Uterus (tissue), 2 donors: Measurements from ENCODE around the gene SLX4IP.

ENCODE experiments used
- POLR2A ChIP-seq, 2 donors: fragments of 450-650 bp; IDR thresholded peaks; one replicate each; pipeline ENCODE4 v1.6.1; 2016; ENCODE audit warnings: antibody characterized with exemption in 2 of 2, mild to moderate bottlenecking in 1 of 2, moderate library complexity in 1 of 2
- TF ChIP-seq, protein P1 (sequence below), 4 experiments: fragments of 200-600 bp in 2 of 4; fragments of 450-650 bp in 2 of 4; sonication (generic) in 2 of 4; IDR thresholded peaks; one replicate each; pipeline ENCODE4 v1.5.1; 2016 to 2019; ENCODE audit warnings: antibody characterized with exemption in 4 of 4, mild to moderate bottlenecking in 2 of 4, moderate library complexity in 1 of 4

DNA sequence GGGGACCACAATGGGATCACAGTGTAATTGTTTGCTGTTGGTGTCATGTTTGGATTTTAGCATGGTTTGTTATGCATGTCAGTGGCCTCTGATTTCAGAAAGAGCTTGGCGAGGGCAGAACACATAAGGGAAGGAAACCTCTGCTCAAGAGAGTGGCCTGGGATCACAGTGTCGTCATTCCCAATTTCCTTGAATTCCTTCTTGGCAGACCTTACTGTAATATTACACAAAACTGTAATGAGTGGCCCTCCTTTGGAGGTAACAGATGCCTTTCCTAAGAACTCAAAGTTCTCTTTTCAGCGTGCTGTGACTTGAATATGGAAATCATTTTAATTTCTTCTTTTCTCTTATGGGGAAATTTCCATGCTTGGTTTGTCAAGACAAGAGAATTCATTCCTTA, 191.8 kb downstream of the SLX4IP start:
- TF ChIP-seq, protein P1, sequence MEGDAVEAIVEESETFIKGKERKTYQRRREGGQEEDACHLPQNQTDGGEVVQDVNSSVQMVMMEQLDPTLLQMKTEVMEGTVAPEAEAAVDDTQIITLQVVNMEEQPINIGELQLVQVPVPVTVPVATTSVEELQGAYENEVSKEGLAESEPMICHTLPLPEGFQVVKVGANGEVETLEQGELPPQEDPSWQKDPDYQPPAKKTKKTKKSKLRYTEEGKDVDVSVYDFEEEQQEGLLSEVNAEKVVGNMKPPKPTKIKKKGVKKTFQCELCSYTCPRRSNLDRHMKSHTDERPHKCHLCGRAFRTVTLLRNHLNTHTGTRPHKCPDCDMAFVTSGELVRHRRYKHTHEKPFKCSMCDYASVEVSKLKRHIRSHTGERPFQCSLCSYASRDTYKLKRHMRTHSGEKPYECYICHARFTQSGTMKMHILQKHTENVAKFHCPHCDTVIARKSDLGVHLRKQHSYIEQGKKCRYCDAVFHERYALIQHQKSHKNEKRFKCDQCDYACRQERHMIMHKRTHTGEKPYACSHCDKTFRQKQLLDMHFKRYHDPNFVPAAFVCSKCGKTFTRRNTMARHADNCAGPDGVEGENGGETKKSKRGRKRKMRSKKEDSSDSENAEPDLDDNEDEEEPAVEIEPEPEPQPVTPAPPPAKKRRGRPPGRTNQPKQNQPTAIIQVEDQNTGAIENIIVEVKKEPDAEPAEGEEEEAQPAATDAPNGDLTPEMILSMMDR (IDR thresholded peaks at IDR 0.05): no peak
- no peak for TF ChIP-seq POLR2A (IDR thresholded peaks at IDR 0.05)
